Upper lobe of right lung (tissue), 1 donor: ENCODE results near the gene HOXD8. TPM values are rescaled to one million over a fixed set of nuclear protein-coding genes. Genes with fewer than 3 reads are reported as not detected.

ENCODE experiments used
- ATAC-seq: fragments of 200-7000 bp; cut with Tn5 transposase; one replicate; pipeline ENCODE4 v1.9.1; 2020; ENCODE audit warnings: mild to moderate bottlenecking, moderate library complexity
- DNase-seq: peaks from one replicate; pipeline ENCODE4 v3.0.0-alpha.2; 2020
- H3K27ac ChIP-seq: fragments of 200-600 bp; one replicate; pipeline ENCODE4 v1.8.0; 2022
- H3K27me3 ChIP-seq: fragments of 200-600 bp; one replicate; pipeline ENCODE4 v1.8.0; 2022; ENCODE audit warnings: mild to moderate bottlenecking
- H3K36me3 ChIP-seq: fragments of 200-600 bp; one replicate; pipeline ENCODE4 v1.8.0; 2022
- H3K4me1 ChIP-seq: fragments of 200-600 bp; one replicate; pipeline ENCODE4 v1.8.0; 2022
- H3K4me3 ChIP-seq: fragments of 200-600 bp; one replicate; pipeline ENCODE4 v1.8.0; 2022; ENCODE audit warnings: mild to moderate bottlenecking
- H3K9me3 ChIP-seq: fragments of 200-600 bp; one replicate; pipeline ENCODE4 v1.8.0; 2022
- intact Hi-C: fragments of 100-400 bp; cut with DNase I; formaldehyde crosslinking; loops from one replicate; pipeline ENCODE4 v1.11.0; 2022
- total RNA-seq: library from RNA; stranded (reverse); fragmentation: NEBNext Ultra II Directional; extraction: Animal tissue kit (Norgen Biotek cat#: 25700); gene quantifications from one replicate; pipeline ENCODE4 v1.2.1, GENCODE V29; 2021
- TF ChIP-seq, protein P1 (sequence below): fragments of 200-600 bp; IDR thresholded peaks from one replicate; pipeline ENCODE4 v1.8.0; 2022; ENCODE audit warnings: antibody characterized with exemption
- donor health status: DM: no; HTN: yes; CAD: no; lungs with severe emphysema.

The HOXD8 gene
- total RNA-seq, 1 donor from 2014 or later: 2.6 TPM

DNA sequence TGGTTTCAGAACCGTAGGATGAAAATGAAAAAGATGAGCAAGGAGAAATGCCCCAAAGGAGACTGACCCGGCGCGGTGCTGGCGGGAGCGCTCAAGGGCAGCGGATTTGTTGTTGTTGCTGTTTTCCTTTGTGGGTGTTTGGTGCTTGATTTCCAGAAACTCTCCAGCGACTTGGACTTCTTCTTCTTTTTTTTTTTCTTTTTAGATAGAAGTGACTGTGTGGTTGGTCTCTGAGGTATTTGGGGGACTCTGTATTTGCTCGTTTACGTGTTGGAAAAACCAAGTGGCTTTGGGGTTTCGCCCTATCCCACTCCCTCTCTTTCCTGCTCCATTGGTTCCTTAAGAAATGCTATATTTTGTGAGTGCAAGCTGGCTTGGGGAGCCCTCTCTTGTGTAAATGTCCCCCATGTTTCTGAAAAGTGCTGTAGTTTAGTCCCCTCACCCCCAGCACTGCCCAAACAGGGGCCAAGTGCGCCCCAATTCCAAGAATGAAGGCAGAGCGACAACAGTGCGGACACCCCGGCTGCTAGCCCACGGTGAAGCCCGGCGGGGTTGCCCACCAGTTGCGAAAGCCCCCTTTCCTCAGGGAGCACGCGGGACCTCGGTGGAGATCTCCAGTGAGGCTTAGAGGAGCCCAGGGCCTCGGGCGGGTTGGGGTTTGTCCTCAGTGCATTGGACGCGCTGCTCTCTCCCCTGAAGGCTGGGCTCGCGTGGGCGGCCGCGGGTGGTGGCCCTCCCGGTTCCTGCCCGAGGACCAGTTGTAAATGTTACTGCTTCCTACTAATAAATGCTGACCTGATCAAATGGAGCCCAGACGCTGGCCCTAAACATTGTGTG, 5.2 kb upstream of the HOXD8 start:
- intact Hi-C loops: no loop called here
- no peaks in the 10 kb centered on the region for H3K9me3 ChIP-seq
- no peak overlapping the region for H3K4me3 ChIP-seq
- H3K36me3 ChIP-seq: no peaks in the 10 kb centered on the region
- TF ChIP-seq, protein P1, sequence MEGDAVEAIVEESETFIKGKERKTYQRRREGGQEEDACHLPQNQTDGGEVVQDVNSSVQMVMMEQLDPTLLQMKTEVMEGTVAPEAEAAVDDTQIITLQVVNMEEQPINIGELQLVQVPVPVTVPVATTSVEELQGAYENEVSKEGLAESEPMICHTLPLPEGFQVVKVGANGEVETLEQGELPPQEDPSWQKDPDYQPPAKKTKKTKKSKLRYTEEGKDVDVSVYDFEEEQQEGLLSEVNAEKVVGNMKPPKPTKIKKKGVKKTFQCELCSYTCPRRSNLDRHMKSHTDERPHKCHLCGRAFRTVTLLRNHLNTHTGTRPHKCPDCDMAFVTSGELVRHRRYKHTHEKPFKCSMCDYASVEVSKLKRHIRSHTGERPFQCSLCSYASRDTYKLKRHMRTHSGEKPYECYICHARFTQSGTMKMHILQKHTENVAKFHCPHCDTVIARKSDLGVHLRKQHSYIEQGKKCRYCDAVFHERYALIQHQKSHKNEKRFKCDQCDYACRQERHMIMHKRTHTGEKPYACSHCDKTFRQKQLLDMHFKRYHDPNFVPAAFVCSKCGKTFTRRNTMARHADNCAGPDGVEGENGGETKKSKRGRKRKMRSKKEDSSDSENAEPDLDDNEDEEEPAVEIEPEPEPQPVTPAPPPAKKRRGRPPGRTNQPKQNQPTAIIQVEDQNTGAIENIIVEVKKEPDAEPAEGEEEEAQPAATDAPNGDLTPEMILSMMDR: no peak
- DNase-seq (no peak), ATAC-seq (no peak)
- peaks cover 99% of the 10 kb centered on the region for H3K27me3 ChIP-seq
- no peak overlapping the region for H3K27ac ChIP-seq
- peaks cover 11% of the 10 kb centered on the region for H3K4me1 ChIP-seq

DNA sequence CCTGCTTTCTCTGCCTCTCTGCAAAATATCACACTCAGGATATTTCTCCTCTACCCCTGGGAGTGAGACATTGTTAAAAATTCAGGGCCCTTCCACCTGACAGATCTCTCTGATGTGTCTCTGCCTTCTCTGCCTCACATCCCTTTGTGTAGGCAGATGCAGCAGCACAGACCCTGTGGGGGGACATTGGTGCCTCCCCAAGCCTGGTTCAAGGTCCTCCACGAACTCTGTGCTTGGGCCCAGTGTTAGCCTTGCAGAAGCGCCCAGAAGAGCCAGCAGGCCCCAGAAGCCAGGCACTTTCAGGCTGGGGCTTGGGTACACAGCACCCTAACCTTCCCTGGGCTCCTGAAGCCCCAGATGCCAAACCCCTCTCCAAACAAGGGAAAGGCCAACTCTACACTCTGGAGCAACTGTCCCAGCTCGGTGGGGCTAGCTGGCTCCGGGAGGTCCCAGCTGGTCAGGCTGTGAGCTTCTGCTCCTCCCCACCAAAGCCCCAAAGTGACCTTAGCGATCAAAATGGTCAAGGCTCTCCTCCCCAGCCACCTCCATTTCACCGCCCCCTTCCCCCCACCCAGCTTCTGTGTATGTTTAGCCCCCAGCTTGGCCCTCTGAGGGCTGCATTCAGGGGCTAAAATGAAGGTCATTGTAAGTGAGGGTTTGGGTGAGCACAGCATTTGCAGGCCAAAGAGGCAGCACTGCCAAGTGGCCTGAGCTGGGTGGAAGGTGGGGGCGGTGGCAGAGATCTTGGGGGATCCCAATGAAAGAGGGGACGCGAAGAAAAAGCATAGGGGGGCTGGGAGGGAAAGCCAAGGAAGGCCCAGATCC, 4.3 kb upstream of the HOXD8 start:
- ATAC-seq (no peak), DNase-seq (no peak)
- intact Hi-C loops: loop anchor here (5.0 kb wide), 1 partner anchor 512 kb away; no protein-coding TSS in a partner anchor
- Histone ChIP-seq H3K9me3 (no peaks in the 10 kb centered on the region), H3K4me3 (no peak overlapping the region), H3K27ac (no peak overlapping the region), H3K27me3 (peaks cover 96% of the 10 kb centered on the region), H3K36me3 (no peaks in the 10 kb centered on the region), H3K4me1 (peaks cover 11% of the 10 kb centered on the region)
- TF ChIP-seq, protein P1: no peak

DNA sequence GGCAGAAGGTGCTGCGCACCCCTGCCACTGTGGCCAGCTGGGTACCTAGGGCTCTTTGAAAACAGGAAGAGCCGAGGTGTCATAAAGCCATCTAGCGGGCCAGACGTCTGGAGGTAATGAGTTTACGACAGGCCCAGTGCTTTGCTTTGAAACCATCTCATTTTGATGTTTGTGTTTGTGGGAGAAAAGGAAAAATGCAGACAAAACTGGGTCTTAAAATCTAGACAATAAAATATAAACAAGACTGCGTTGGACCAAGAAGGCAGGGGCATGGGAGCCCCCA, 3.8 kb upstream of the HOXD8 start:
- TF ChIP-seq, protein P1: no peak
- Histone ChIP-seq H3K4me1 (peaks cover 11% of the 10 kb centered on the region), H3K4me3 (no peak overlapping the region), H3K9me3 (no peaks in the 10 kb centered on the region), H3K36me3 (no peaks in the 10 kb centered on the region), H3K27me3 (peaks cover 96% of the 10 kb centered on the region), H3K27ac (no peak overlapping the region)
- DNase-seq (no peak), ATAC-seq (no peak)
- intact Hi-C loops: loop anchor here (5.0 kb wide), 1 partner anchor 512 kb away; no protein-coding TSS in a partner anchor

DNA sequence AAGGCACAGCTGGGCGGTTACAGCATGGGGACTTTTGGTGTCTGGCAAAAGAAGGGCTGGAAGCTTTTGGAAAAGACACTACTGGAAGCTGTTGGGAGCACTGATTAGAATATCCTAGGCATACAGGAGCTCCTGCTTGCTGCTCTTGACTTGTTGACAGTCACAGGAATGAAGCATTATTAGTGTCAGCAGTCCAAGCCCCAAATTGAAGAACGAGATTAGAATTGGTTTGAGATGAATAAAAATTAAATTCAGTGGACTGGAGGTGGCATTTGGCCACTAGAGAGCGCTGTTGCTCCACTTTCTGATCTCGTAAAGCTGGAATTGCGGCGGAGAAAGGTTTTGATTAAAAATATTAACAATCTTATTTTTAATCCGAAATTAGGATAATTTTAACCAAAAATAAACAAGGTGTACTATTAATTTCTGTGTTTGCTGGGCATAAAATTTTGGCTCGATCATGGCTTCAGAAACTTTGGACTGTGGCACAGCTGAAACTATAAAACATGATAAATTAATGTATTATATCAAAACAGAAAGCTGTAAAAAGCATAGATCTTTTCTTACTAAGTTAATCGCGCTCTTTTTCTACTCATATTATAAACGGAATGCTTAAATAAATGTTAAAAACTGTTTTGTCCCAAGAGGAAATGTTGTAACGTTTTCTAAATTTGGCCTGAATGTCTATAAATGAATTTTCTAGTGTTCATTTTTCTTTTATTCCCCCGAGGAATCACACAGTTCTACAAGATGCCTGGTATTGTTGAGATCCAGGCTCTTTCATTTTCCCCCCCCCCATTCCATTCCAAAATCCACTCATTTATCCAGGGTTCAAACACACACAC, 2.4 kb upstream of the HOXD8 start:
- H3K36me3 ChIP-seq: no peaks in the 10 kb centered on the region
- no peak for ATAC-seq

DNA sequence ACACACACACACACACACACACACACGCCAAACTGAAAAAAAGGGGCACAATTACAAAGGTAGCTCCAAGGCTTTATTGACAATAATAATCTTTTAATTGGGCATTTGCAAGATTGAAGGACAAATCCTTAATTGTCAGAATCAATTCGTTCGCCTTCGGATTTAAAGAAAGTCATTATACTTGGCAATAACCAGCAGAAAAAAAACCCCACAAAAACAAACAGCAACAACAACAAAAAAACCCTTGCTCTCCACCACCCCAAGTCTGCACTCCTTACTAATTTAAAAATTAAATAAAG, 1.8 kb upstream of the HOXD8 start:
- Histone ChIP-seq H3K27ac (no peak overlapping the region), H3K9me3 (no peaks in the 10 kb centered on the region), H3K4me3 (no peak overlapping the region), H3K36me3 (no peaks in the 10 kb centered on the region), H3K4me1 (peaks cover 11% of the 10 kb centered on the region), H3K27me3 (peaks cover 96% of the 10 kb centered on the region)
- no peak for ATAC-seq
- TF ChIP-seq, protein P1: no peak
- no peak for DNase-seq
- intact Hi-C loops: loop anchor here (5.0 kb wide), 1 partner anchor 510 kb away; no protein-coding TSS in a partner anchor

More for the DNA sequence above, 2.4 kb upstream of the HOXD8 start:
- Histone ChIP-seq H3K4me1 (peaks cover 12% of the 10 kb centered on the region), H3K9me3 (no peaks in the 10 kb centered on the region), H3K27me3 (peaks cover 96% of the 10 kb centered on the region), H3K27ac (no peak overlapping the region), H3K4me3 (no peak overlapping the region)
- TF ChIP-seq, protein P1: peak; percentile 92
- intact Hi-C loops: loop anchor here (5.0 kb wide), 1 partner anchor 510 kb away; no protein-coding TSS in a partner anchor
- DNase-seq: peak; percentile 63
